Calu3 (cell line): Measurements from ENCODE around the gene ZKSCAN3. TPM values are rescaled to one million over a fixed set of nuclear protein-coding genes. Genes with fewer than 3 reads are reported as not detected.
"Not testable (repeated sequence)": the region's sequence is repeated elsewhere in the genome, so short reads cannot be mapped to it uniquely, and the experiment has no call there.

Experiments used
- BruUV-seq: library from RNA; stranded (reverse); fragments of 400-500 nt; replicated peaks from 2 replicates; lab custom pipeline; 2021; lab: Mats Ljungman, UMichigan
- CTCF ChIA-PET: fragments of 300-600 bp; sonication (Branson Sonifier 250); formaldehyde crosslinking; loops from one replicate; lab custom pipeline; 2022; ENCODE audit warnings: antibody characterized with exemption; lab: Charles Lee
- DNase-seq: peaks from one replicate; pipeline ENCODE4 v3.0.0; 2022
- H3K27ac Mint-ChIP-seq: one replicate; pipeline ENCODE4 v1.8.0; 2022; ENCODE audit warnings: mixed read lengths; ENCODE audit not compliant: unreplicated experiment
- H3K27me3 Mint-ChIP-seq: one replicate; pipeline ENCODE4 v1.8.0; 2022; ENCODE audit warnings: mixed read lengths; ENCODE audit not compliant: unreplicated experiment
- H3K36me3 Mint-ChIP-seq: one replicate; pipeline ENCODE4 v1.8.0; 2022; ENCODE audit warnings: mild to moderate bottlenecking, moderate library complexity, mixed read lengths; ENCODE audit not compliant: insufficient read depth, unreplicated experiment
- H3K4me1 Mint-ChIP-seq: one replicate; pipeline ENCODE4 v1.8.0; 2022; ENCODE audit warnings: mild to moderate bottlenecking, low read depth, mixed read lengths; ENCODE audit not compliant: unreplicated experiment
- H3K4me3 Mint-ChIP-seq: one replicate; pipeline ENCODE4 v1.8.0; 2022; ENCODE audit warnings: mild to moderate bottlenecking, low read depth, moderate library complexity, mixed read lengths; ENCODE audit not compliant: unreplicated experiment
- H3K9me3 Mint-ChIP-seq: one replicate; pipeline ENCODE4 v1.8.0; 2022; ENCODE audit warnings: low read depth, mixed read lengths; ENCODE audit not compliant: unreplicated experiment
- CTCF ChIP-seq: fragments of 200-600 bp; IDR thresholded peaks from one replicate; pipeline ENCODE4 v1.8.0; 2022; ENCODE audit warnings: antibody characterized with exemption; ENCODE audit not compliant: unreplicated experiment
- intact Hi-C: fragments of 100-400 bp; cut with micrococcal nuclease; formaldehyde crosslinking; loops from one replicate; pipeline ENCODE4 v1.10.0; 2022; ENCODE audit not compliant: unreplicated experiment
- total RNA-seq: library from RNA; stranded (reverse); gene quantifications from 2 replicates; pipeline ENCODE4 v1.2.3, GENCODE V29; 2022

ZKSCAN3 gene
- total RNA-seq, 1 experiment from 2014 or later, result 7.8 TPM

DNA sequence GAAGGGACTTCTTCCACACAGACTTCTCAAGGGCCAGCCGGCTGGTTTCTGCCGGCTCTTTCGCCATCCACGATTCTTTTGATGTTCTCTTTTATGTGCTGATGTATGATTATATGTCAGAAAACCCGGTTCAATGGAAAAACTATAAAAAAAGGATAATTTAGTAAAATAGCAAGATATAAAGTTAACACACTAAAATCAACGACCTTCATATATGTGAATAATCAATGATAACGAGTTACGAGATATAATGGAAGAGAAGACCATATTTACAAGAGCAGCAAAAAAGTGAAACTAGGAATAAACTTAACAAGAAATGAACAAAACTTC lies 50.3 kb downstream of the ZKSCAN3 start:
- H3K36me3 Mint-ChIP-seq, result peaks cover 14% of the 10 kb centered on the region
- CTCF ChIA-PET, result no interaction called here
- BruUV-seq, result no TSS peak
- no peak for DNase-seq
- H3K27me3 Mint-ChIP-seq, result no peaks in the 10 kb centered on the region
- peak overlapping the region; percentile 73 for H3K4me3 Mint-ChIP-seq
- H3K27ac Mint-ChIP-seq, result peak overlapping the region; percentile 25
- intact Hi-C loops, result no loop called here
- no peak for TF ChIP-seq CTCF
- peaks cover 23% of the 10 kb centered on the region for H3K4me1 Mint-ChIP-seq
- H3K9me3 Mint-ChIP-seq, result no peaks in the 10 kb centered on the region

DNA sequence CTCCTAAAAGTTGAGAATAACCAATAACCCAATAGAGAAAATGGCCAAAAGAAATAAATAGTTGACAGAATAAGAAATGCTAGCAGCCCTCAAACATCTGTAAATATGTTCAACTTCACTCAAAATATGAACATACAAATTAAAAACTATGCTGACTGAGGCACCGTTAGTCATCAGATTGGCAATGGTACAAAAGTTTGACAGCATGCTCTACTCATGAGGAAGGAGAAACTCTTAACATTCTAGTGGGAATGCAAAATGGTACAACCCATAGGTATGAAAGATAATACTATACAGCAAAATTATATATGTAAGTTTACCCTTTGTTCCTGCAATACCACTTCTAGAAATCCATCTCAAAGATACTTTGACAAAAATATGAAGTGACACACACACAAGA lies 51.4 kb downstream of the ZKSCAN3 start:
- BruUV-seq, result no TSS peak
- CTCF ChIA-PET, result no interaction called here
- H3K9me3 Mint-ChIP-seq, result no peaks in the 10 kb centered on the region
- TF ChIP-seq CTCF, result no peak
- DNase-seq, result no peak
- H3K27ac Mint-ChIP-seq, result no peak overlapping the region
- peaks cover 21% of the 10 kb centered on the region for H3K4me1 Mint-ChIP-seq
- intact Hi-C loops, result no loop called here
- peaks cover 11% of the 10 kb centered on the region for H3K36me3 Mint-ChIP-seq
- H3K27me3 Mint-ChIP-seq, result no peaks in the 10 kb centered on the region
- H3K4me3 Mint-ChIP-seq, result no peak overlapping the region

DNA sequence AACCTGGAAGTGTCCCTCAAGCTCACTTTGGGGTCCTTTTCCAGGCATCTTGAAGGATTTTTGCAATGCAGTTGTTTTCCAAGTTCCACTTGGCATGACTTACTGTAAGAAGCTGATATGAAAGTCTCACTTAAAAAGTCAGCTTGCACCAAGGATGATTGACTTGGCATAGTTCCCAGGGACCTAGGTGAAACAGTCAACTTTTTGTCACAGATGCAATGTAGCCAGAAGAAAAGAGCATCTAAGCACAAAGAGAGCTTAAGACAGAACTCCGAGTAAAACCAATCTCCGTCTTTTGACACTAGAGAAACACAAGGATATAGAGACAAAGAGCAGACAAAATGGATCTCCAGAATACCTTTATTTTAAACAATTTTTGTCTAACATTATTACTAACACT lies 52.5 kb downstream of the ZKSCAN3 start:
- Mint-ChIP-seq H3K9me3 (no peaks in the 10 kb centered on the region), H3K36me3 (peaks cover 11% of the 10 kb centered on the region), H3K4me1 (peaks cover 11% of the 10 kb centered on the region), H3K27ac (no peak overlapping the region), H3K27me3 (no peaks in the 10 kb centered on the region), H3K4me3 (no peak overlapping the region)
- intact Hi-C loops, result no loop called here
- no peak for TF ChIP-seq CTCF
- CTCF ChIA-PET, result no interaction called here
- no TSS peak for BruUV-seq
- DNase-seq, result no peak

- intact Hi-C loops, result not testable (repeated sequence)
These were observed 54.2 kb downstream of the ZKSCAN3 start for GRCh38 chr6:28403923-28404322.

GRCh38 chr6:28407401-28407800 lies 57.7 kb downstream of the ZKSCAN3 start:
- no peaks in the 10 kb centered on the region for H3K4me1 Mint-ChIP-seq
- intact Hi-C loops, result no loop called here
- DNase-seq, result no peak
- no peak overlapping the region for H3K4me3 Mint-ChIP-seq
- H3K27me3 Mint-ChIP-seq, result peaks cover 14% of the 10 kb centered on the region
- H3K27ac Mint-ChIP-seq, result no peak overlapping the region
- no peaks in the 10 kb centered on the region for H3K36me3 Mint-ChIP-seq
- peaks cover 3% of the 10 kb centered on the region for H3K9me3 Mint-ChIP-seq
- BruUV-seq, result no TSS peak
- no peak for TF ChIP-seq CTCF
- CTCF ChIA-PET, result no interaction called here

More at GRCh38 chr6:28403923-28404322, 54.2 kb downstream of the ZKSCAN3 start:
- H3K36me3 Mint-ChIP-seq, result peaks cover 11% of the 10 kb centered on the region
- H3K27ac Mint-ChIP-seq, CTCF ChIA-PET, H3K4me1 Mint-ChIP-seq, H3K4me3 Mint-ChIP-seq, H3K9me3 Mint-ChIP-seq, BruUV-seq, DNase-seq, H3K27me3 Mint-ChIP-seq: not testable (repeated sequence)
